CD4-positive, alpha-beta T cell treated with Interleukin-2 at 100 ng/mL for 4 hours (primary cell): Measurements from ENCODE around the gene ISL1.

Source experiments
- DNase-seq: peaks from one replicate; pipeline ENCODE4 v3.0.0-alpha.2; 2020; ENCODE audit warnings: low spot score

The ISL1 gene

DNA sequence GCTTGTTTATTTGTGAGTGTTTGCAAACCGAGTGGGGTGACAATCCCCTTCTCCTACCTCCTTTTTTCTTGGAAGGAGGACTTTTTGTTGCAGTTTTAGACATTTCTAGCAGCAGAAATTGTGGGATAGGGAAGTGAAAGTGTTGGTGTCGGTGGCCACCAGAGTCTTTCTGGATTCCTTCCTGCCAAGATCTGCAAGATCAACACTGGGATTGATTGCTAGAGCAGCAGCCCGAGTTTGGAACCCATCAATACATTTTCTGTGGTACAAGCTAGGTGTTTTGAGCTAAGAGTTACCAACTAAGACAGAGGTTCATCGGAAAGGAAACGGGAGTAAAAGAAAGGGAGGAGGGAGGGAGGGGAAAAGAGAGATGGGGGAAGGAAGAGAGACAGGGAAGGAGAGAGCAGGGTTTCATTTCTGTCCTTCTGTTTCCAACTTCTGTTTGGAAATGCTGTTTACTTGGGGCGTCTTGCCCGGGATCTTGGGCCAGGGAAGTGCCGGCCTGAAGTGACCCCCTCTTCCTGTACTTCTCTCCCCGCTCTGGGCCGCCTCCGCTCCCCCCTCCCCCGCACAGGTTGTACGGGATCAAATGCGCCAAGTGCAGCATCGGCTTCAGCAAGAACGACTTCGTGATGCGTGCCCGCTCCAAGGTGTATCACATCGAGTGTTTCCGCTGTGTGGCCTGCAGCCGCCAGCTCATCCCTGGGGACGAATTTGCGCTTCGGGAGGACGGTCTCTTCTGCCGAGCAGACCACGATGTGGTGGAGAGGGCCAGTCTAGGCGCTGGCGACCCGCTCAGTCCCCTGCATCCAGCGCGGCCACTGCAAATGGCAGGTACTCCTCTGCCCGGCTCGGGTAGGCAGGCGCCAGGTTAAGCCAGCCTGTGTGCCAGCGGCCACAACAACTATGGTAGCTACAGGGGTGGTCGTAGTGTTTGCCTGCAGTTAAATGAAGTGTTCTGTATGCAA lies 4.0 kb downstream of the ISL1 start:
- no peak for DNase-seq

DNA sequence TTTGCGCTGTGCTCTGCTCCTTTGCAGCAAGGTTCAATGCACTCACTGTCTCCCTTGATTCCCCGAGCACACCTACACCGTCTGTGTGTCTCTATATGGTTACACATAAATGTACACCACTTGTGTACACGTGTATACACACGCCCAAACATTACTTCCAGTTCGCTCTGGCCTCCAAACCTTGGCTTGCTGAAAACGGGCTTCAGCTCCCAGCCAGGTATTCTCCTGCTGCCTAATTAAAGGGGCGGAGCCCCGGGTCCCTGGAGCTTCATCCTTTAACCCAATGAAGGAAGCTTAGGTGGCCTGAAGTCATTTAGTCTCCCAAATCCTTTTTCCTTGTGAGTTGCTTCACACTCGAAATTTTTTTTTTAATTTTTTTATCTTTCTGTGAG lies 4.6 kb downstream of the ISL1 start:
- no peak for DNase-seq

DNA sequence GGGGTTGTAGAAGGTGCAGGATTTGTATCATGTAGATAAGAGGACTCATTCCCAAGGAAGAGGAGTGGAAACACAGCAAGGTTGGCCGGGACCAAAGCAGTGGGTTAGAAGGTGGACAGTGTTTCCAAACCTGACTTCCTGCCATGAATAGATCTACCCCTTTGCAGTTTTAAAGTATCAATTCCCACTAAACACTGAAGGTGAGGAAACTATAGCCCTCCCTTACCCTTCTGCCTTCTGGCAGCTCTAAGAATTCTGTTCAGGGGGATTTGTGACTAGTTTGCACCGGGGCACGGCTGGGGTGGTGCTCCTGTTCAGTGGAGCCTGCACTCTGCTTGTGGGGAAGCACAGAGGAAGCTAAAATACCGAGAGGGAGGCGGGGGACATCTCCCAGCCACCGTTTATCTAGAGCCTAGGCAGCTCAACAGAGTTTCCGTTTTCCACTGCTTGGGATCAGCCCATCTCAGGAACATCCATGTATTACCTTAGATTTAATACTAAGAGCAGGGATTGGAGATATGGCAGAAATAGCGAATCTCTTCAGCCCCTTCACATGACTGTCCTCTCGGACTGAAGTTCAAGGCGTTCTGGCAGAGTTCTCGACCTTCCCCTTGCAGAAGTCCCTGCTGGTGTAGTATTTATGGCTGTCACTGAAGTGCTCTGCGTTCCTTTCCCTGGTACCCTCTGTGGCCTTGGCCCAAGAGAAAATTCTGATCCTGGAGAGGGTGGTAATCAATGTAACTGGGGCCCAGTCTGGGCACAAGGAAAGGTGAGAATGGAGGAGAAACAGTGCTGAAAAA lies 5.4 kb downstream of the ISL1 start:
- no peak for DNase-seq

DNA sequence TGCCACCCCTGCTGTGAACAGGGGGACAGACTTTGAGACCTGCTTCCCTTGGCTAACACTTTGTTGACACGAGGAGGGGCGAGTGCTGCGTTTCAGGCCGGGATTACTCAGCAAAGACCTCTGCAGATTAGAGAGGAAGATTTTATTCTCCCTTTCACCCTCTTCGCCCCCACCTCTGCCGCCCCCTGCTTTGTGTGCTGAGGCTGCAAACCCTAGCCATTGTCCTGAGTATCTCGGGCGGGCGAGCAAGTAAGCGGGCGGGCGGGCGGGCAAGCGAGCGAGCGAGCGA lies 6.0 kb downstream of the ISL1 start:
- DNase-seq, result no peak

DNA sequence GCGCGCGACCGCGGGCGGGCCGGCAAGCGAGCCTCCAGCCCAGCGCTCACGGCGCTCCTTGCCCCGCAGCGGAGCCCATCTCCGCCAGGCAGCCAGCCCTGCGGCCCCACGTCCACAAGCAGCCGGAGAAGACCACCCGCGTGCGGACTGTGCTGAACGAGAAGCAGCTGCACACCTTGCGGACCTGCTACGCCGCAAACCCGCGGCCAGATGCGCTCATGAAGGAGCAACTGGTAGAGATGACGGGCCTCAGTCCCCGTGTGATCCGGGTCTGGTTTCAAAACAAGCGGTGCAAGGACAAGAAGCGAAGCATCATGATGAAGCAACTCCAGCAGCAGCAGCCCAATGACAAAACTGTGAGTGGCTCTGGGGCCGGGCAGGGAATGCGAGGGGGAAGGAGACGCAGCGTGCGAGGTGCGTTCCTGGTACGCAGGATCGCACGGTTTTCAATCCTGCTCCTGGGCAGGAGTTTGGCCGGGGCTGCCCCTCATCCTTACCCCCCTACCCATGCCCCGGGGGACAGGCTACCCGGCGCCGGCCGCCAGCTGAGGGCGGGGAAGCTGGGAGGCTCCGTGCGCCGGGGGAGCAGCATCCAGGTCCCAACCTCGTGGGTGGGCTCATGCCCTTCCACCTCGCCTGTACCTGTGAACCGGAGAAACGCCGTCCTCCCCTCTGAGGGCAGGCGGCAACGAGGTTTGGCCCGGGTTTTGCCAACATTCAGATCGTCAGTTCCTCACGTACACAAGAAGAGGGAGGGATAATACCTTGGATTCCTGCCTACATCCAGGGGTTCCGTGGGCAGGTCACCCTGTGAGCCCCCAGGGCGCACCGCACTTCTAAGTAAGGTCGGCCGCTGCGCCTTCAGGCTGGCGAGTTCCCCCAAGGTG lies 6.6 kb downstream of the ISL1 start:
- no peak for DNase-seq

DNA sequence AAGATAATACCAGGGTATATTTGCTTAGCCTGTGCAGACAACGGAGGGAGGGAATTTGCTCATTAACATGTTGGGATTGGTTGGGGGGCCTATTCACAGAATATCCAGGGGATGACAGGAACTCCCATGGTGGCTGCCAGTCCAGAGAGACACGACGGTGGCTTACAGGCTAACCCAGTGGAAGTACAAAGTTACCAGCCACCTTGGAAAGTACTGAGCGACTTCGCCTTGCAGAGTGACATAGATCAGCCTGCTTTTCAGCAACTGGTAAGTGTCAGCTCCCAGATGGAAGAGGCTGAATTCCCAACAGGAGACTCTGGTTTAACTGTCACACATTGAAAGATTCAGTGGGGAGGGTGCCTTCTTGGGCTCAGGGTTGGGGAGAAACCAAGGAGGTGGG lies 7.9 kb downstream of the ISL1 start:
- DNase-seq, result no peak

DNA sequence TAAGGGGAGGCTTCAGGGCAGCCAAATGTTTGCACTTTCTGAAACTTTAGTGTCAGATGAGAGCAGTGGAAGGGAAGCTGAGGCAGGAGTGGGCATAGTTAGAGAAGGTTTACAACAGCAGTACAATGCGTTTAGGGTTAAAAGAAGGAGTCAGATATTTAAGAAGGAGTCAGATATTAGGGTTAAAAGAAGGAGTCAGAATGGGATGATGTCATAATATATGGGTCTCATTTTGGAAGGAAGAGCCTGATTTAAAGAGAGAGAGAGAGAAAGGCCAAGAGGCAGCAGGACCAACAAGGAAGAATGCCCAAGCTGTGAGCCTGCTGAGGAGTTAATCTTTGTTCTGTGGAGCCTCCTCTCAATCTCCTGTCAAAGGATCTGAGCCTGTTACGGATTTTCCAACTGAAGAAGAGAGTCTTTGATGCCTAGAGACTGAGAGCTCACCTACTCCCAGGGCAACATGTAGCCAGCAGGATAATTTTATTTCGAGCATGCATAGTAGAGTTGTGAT lies 9.5 kb downstream of the ISL1 start:
- DNase-seq, result no peak

DNA sequence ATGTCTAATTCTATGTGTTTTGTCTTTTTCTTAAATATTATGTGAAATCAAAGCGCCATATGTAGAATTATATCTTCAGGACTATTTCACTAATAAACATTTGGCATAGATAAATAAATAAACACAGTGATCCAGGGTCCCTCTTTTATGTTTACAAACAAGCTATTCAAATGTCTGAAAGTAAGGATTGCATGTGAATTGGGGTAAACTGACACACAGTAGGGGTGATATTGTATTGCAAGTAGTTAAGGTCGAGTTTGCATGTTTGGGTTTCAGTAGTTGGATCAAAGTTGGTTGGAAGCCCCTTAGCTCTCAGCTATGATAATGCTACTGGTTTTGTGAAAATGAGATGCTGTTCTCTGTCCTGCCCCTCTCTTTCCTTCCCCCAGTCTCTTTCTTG lies 11.4 kb downstream of the ISL1 start:
- no peak for DNase-seq

DNA sequence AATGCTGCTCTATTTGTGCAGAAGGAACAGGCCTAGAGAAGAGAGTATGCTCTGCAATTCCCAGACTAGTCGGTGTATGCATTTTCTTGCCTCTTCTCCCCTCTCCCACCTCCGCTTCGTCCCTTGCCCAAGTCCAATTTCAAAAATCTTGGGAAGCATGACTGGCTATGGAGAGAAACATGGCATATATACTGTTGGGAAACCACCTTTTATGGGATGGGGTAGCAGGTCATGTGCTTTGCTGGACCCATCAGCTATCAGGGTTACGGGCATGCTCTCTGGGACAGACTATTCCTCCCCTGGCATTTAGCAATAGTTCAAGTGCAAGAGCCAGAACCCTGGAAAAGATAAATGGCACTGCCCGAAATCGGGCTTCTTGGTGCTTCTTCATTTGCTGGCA lies 12.0 kb downstream of the ISL1 start:
- DNase-seq, result no peak

DNA sequence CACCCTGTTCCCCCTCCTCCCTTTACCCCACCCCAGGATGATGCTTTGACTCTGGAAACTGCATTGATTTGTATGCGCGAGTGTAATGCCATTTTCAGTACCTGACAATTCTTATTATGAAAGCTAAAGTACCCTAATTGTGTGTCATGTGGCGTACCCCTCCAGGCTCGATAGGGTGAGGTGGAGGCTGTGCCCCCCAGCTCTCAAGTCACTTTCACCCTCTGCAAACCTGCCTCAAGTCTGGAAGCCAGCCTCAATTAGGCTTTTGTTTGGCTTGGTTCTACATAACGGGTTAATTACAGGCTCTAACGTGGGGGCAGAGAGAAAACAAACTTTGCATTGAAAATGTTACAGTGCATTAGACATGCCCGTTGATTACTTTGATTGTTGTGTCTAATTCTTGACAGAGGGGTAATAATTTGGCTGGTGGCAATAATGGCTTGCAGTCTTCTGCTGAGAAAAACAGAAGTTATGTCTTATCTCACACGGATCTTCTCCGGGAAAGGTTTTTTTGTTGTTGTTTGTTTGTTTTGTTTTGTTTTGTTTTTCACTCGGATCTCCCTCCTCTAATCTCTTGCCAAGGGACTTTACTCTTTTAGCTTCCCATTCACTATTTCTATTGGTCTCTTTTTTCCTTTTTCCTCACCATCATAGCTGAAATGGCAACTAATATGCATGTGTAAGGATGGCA lies 12.6 kb downstream of the ISL1 start:
- no peak for DNase-seq

DNA sequence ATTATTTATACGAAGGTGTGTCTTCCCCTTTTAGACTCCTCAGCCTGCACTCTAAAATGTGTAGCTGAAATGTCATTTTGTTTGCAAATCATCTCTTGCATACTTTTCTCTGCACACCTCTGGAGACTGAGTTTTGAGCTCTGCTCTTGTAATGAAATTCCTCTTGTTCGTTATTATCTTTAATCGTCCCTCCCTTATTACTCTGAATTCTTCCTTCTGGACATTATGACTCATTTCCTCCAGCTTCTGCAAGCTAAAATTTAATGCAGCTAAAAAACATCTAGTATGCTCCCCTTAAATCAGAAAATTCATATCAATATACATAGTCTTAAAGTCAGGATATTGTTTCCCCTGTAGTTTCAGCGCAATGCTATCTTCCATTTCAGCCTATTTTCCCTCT lies 13.5 kb downstream of the ISL1 start:
- no peak for DNase-seq

DNA sequence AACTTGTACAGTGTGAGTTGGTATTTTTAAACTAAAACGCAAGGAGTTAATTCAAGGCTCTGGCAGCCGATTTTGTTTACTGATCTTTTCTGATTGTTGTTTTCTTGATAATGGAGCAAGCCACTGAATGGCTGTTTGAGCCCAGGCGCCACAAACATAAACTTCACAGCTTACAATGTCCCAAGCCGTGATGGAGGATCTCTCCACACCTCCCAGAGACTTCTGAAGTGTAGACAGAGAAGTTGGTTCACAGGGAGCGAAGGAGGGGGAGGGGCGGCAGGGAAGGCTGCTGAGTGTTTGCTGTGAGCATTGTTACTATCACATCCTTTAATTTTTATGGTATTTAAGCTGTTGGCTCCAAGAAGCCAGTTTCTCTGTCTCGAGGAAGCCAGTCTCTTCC lies 14.7 kb downstream of the ISL1 start:
- DNase-seq, result no peak

DNA sequence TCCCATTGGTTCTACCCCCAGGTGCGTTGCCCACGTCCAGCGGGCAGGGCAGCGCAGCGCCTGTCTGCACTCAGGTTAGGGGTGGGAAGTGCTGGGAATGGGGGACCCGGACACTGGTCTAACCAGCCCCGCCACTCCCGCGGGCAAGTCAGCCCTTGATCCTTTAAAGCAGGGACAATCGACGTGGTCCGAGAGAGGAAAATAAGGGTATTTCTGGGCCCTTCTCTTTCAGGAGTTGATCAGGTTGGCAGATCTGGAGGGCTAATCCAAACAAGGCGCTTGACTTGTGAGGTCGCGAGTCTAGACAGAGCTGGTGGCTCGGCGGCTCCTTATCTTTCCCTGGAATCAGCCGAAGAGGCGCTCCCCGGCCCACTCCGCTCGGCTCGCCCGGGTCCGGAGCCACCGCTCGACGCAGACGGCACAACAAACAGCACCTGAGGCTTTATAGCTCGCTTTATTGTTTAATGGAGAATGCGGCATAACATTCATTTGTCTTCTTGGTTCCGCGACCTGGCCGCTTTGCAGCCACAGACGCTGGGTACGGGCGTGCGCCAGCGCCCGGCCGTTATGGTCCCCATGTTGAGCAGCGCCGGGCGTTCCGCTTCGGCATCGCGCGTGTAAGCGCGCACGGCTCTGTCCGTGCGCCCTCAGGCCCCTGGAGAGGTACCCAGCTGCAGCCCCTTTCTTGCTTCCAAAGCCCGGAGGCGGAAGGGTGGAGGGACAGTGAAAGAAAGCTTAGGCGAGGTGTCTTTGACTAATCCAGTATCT lies 15.8 kb downstream of the ISL1 start:
- DNase-seq, result no peak

DNA sequence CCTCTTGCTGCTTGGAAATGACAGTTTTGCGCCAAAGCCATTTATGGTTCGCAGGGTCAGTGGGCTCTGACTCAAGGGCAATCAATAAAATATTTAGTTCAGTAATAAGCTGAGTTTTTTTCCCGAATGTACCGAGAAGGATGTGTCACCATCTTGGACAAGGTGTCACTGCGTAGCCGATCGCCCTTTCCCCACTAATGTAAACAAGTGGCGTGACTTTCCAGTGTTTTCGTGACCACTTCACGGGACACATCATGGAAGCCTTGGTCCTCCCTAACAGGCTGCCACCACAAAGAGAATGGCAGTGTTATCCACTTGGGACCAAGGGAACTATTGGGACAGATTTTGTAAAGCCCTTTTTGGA lies 16.4 kb downstream of the ISL1 start:
- no peak for DNase-seq

DNA sequence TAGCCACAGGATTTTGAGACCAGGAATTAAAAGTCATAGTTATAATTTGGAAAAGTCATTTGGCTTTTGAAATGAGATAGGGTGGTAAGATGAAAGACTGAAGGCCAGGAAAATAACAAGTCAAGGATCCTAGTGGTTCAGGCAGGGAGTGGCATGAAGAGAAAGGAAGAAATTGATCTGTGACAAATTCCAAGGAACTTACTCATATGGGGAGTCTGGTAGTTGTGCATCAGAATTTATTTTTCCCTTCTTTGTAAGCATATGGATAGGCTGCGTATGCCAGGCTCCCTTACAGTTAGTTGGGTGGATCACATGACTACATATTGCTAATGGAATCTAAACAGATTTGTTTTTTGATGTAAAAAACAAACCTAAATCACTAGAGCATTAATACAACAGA lies 21.0 kb downstream of the ISL1 start:
- no peak for DNase-seq

DNA sequence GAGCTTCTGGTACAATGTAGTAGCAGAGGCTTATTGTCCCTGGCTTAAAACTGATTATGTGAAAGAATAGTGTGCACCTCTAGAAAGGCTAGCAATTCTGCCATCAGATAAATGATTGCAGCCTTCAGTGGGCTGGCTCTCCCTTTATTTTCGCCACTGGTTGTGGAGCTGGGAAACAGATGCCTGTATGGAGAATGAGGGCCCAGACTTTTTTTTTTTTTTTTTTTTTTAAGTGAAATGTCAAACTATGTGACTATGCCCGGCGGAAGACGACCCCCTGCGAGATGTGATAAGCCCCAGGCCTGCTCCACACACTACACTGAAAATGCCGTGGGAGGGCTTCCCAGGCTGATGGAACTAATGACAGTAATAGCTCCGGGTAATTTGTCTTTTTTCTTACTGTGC lies 28.7 kb downstream of the ISL1 start:
- DNase-seq, result no peak

DNA sequence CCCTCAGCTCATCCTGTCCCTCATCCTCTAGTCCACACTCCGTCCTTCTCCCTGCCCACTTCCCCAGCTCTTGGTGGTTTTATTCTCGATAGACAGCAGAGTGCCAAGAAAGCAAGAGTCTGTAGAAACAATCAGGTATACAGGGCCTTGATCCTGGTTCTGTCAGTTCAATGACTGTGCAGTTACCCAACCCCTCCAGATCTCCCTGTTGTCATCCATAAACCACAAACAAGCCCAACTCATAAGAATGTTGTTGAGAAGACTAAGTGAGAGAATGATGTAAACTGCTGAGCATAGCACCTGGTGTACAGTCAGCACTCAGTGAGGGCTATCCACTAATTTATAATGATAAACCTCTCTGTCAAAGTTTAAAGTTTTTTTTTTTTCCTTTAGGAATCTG lies 31.3 kb downstream of the ISL1 start:
- DNase-seq, result no peak

DNA sequence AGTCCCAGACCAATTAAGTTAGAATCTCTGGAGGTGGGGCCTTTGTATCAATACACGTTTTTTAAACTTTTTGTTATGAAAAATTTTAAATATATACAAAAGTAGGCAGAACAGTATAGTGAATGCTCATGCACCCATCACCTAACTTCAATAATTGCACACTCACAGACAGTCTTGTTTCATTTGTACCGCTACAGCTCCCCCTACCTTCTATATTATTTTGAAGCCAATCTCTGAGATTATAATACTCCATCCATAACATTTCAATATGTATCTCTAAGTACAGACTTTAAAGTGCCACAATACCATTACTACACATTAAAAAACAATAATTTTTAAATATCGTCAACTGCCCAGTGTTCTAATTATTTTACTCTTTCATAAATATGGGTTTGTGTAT lies 32.9 kb downstream of the ISL1 start:
- DNase-seq, result no peak

DNA sequence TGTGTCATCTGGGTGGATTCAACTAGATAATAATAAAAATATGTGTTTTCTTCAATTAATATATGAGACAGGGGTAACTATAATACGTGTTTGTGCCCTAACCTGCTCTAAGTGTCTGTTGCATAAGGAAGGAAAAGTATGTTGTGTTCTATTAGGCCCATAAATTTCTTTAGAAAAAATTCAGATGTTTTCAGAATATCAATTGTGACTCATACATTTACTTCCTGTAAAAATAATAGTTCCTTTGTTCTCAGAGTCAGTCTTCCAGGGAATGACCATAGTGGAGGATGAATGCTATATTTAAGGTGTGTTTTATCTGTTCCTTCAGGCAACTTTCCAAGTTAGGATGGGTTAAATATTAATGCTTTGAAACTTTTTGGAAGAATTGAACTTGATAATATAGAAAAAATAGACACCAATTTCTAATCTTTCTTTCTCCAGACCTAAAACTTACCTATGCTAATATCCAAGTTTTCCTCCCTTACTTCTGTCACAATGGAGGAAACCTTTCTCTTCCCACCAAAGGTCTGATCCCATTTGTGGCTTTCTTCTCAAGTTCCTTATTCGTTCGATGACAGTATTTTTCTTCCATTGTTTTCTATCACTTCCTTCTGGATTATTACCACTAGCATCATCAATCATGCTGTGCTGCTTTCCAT lies 49.9 kb downstream of the ISL1 start:
- no peak for DNase-seq

DNA sequence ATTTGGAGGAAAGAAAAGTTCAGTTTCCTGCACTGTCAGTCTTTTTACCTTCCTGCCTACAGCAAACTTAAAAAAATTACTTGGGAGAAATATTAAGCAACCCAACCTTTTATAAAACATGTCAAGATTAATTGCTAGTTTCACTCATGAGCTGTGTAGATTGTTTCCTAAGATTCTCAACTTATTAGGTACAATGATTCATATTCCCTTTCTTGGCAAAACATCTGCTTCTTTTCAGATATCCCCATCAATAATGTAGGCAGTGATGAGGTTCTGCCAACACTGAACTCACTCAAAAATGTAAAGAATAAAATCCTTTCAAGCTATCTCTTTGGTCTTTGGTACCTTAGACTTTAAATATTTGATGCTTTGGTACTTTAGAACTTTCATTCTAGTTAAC lies 56.0 kb downstream of the ISL1 start:
- DNase-seq, result no peak
